Measurements from ENCODE around the gene MIDN.

The MIDN gene

GRCh38 chr19:1289686-1290025 is 41.3 kb downstream of the MIDN start:
- TF ChIP-seq EZH2phosphoT487 (IDR thresholded peaks at IDR 0.05; ENCODE audit: borderline replicate concordance, low read length) (no peak), CTCF (IDR thresholded peaks at IDR 0.05; ENCODE audit: low read depth, low read length, poor library complexity, severe bottlenecking) (no peak)
- H4K20me1 ChIP-seq (ENCODE audit: control insufficient read depth, insufficient read depth, low read depth, low read length), result no peaks in the 10 kb centered on the region

GRCh38 chr19:1290196-1290702 is 41.9 kb downstream of the MIDN start:
- Histone ChIP-seq H3K9me3 (ENCODE audit: control insufficient read depth, insufficient read depth, low read length) (no peaks in the 10 kb centered on the region), H3K79me2 (ENCODE audit: control insufficient read depth, low read length) (no peaks in the 10 kb centered on the region), H3K4me2 (ENCODE audit: low read length) (no peak overlapping the region)

More at GRCh38 chr19:1289686-1290025, 41.3 kb downstream of the MIDN start:
- Histone ChIP-seq H3K9me3 (ENCODE audit: control insufficient read depth, insufficient read depth, low read length) (no peaks in the 10 kb centered on the region), H3K27me3 (ENCODE audit: control insufficient read depth, low read length) (peaks cover 53% of the 10 kb centered on the region), H3K9me2 (replicated peaks; ENCODE audit: control insufficient read depth, low read length) (no peaks in the 10 kb centered on the region), H3K27ac (ENCODE audit: low read depth, low read length) (no peak overlapping the region), H3K4me2 (ENCODE audit: low read length) (no peak overlapping the region), H3K4me1 (ENCODE audit: control insufficient read depth, low read length) (peaks cover 16% of the 10 kb centered on the region), H3K79me2 (ENCODE audit: control insufficient read depth, low read length) (no peaks in the 10 kb centered on the region), H3K4me3 (ENCODE audit: low read length) (no peak overlapping the region), H3F3A (ENCODE audit: control insufficient read depth, insufficient read depth) (no peaks in the 10 kb centered on the region; the same call in 1 of the 2 replicates), H3K36me3 (ENCODE audit: control insufficient read depth, low read length) (no peaks in the 10 kb centered on the region)

GRCh38 chr19:1290703-1291651 is 42.6 kb downstream of the MIDN start:
- peaks cover 17% of the 10 kb centered on the region for H3K4me1 ChIP-seq (ENCODE audit: control insufficient read depth, low read length)
- H3K9me3 ChIP-seq (ENCODE audit: control insufficient read depth, insufficient read depth, low read length), result no peaks in the 10 kb centered on the region
- H3K4me3 ChIP-seq (ENCODE audit: low read length), result no peak overlapping the region
- H3K4me2 ChIP-seq (ENCODE audit: low read length), result no peak overlapping the region
- TF ChIP-seq CTCF (IDR thresholded peaks at IDR 0.05; ENCODE audit: low read depth, low read length, poor library complexity, severe bottlenecking), result no peak
- TF ChIP-seq EZH2phosphoT487 (IDR thresholded peaks at IDR 0.05; ENCODE audit: borderline replicate concordance, low read length), result no peak
- no peaks in the 10 kb centered on the region for H3F3A ChIP-seq (ENCODE audit: control insufficient read depth, insufficient read depth)
- no peak overlapping the region for H3K27ac ChIP-seq (ENCODE audit: low read depth, low read length)
- no peaks in the 10 kb centered on the region for H4K20me1 ChIP-seq (ENCODE audit: control insufficient read depth, insufficient read depth, low read depth, low read length)
- H3K36me3 ChIP-seq (ENCODE audit: control insufficient read depth, low read length), result no peaks in the 10 kb centered on the region
- peaks cover 45% of the 10 kb centered on the region for H3K27me3 ChIP-seq (ENCODE audit: control insufficient read depth, low read length)
- H3K9me2 ChIP-seq (replicated peaks; ENCODE audit: control insufficient read depth, low read length), result no peaks in the 10 kb centered on the region
- no peaks in the 10 kb centered on the region for H3K79me2 ChIP-seq (ENCODE audit: control insufficient read depth, low read length)

More at GRCh38 chr19:1290196-1290702, 41.9 kb downstream of the MIDN start:
- Histone ChIP-seq H3K27ac (ENCODE audit: low read depth, low read length) (no peak overlapping the region), H3K4me3 (ENCODE audit: low read length) (no peak overlapping the region), H3K27me3 (ENCODE audit: control insufficient read depth, low read length) (peaks cover 47% of the 10 kb centered on the region), H3K9me2 (replicated peaks; ENCODE audit: control insufficient read depth, low read length) (no peaks in the 10 kb centered on the region), H3F3A (ENCODE audit: control insufficient read depth, insufficient read depth) (no peaks in the 10 kb centered on the region), H4K20me1 (ENCODE audit: control insufficient read depth, insufficient read depth, low read depth, low read length) (no peaks in the 10 kb centered on the region), H3K4me1 (ENCODE audit: control insufficient read depth, low read length) (peaks cover 16% of the 10 kb centered on the region), H3K36me3 (ENCODE audit: control insufficient read depth, low read length) (no peaks in the 10 kb centered on the region)
- no peak for TF ChIP-seq CTCF (IDR thresholded peaks at IDR 0.05; ENCODE audit: low read depth, low read length, poor library complexity, severe bottlenecking)
- no peak for TF ChIP-seq EZH2phosphoT487 (IDR thresholded peaks at IDR 0.05; ENCODE audit: borderline replicate concordance, low read length)
